IMR-90 (cell line): ENCODE measurements around the gene RNF144B. TPM values are rescaled to one million over a fixed set of nuclear protein-coding genes. Genes with fewer than 3 reads are reported as not detected.

Experiments
- ATAC-seq: fragments of 200-7000 bp; cut with Tn5 transposase; 2 replicates; pipeline ENCODE4 v1.9.1; 2020; ENCODE audit warnings: low read depth, mild to moderate bottlenecking, moderate library complexity
- BruUV-seq: library from RNA; stranded (reverse); fragments of 400-500 nt; replicated peaks from 2 replicates; lab custom pipeline; 2021; lab: Mats Ljungman, UMichigan
- CTCF ChIA-PET: fragments of 300-600 bp; formaldehyde crosslinking; extraction: SDS; loops from one replicate; lab custom pipeline; 2021; ENCODE audit warnings: antibody characterized with exemption; lab: Yijun Ruan, JAX
- POLR2A ChIA-PET: fragments of 300-600 bp; sonication (Branson Sonifier 250); formaldehyde crosslinking; loops from one replicate; lab custom pipeline; 2022; ENCODE audit warnings: antibody characterized with exemption; ENCODE audit not compliant: unreplicated experiment; lab: Charles Lee
- DNase-seq: peaks from one replicate; pipeline ENCODE4 v3.0.0; 2013
- H2AFZ ChIP-seq: replicated peaks from 2 replicates; pipeline ENCODE3; 2013; ENCODE audit warnings: low read length, mild to moderate bottlenecking; ENCODE audit not compliant: poor library complexity
- H2AK5ac ChIP-seq: 2 replicates; pipeline ENCODE4 v1.6.1; 2013; ENCODE audit warnings: low read depth, low read length, inconsistent platforms
- H2AK9ac ChIP-seq: replicated peaks from 2 replicates; pipeline ENCODE3; 2013; ENCODE audit warnings: mild to moderate bottlenecking, low read depth, low read length, moderate library complexity; ENCODE audit not compliant: poor library complexity
- H2BK120ac ChIP-seq: 2 replicates; pipeline ENCODE4 v1.6.1; 2013; ENCODE audit warnings: low read depth, low read length, inconsistent platforms
- H2BK15ac ChIP-seq: 3 replicates; pipeline ENCODE4 v1.6.1; 2013; ENCODE audit warnings: low read depth, low read length, inconsistent platforms
- H2BK20ac ChIP-seq: 2 replicates; pipeline ENCODE4 v1.6.1; 2013; ENCODE audit warnings: low read depth, mild to moderate bottlenecking, inconsistent platforms, low read length, moderate library complexity
- H2BK5ac ChIP-seq: 2 replicates; pipeline ENCODE4 v1.6.1; 2013; ENCODE audit warnings: mild to moderate bottlenecking, low read depth, low read length, inconsistent platforms; ENCODE audit not compliant: poor library complexity, severe bottlenecking
- H3K14ac ChIP-seq: replicated peaks from 2 replicates; pipeline ENCODE4 v1.6.1; 2013; ENCODE audit warnings: low read depth, low read length, inconsistent platforms
- H3K18ac ChIP-seq: 2 replicates; pipeline ENCODE4 v1.6.1; 2013; ENCODE audit warnings: low read depth, low read length, control low read depth
- H3K23ac ChIP-seq: 2 replicates; pipeline ENCODE4 v1.6.1; 2013; ENCODE audit warnings: low read depth, low read length, inconsistent platforms
- H3K27ac ChIP-seq: 2 replicates; pipeline ENCODE4 v1.5.1; 2013; ENCODE audit warnings: mild to moderate bottlenecking, control low read depth, low read length; ENCODE audit not compliant: insufficient read depth
- H3K27me3 ChIP-seq: 2 replicates; pipeline ENCODE4 v1.6.1; 2013; ENCODE audit warnings: low read length; ENCODE audit not compliant: control insufficient read depth, insufficient read depth
- H3K36me3 ChIP-seq: 2 replicates; pipeline ENCODE4 v1.6.1; 2013; ENCODE audit warnings: low read length, mixed read lengths; ENCODE audit not compliant: control insufficient read depth, insufficient read depth
- H3K4ac ChIP-seq: 2 replicates; pipeline ENCODE4 v1.6.1; 2013; ENCODE audit warnings: low read depth, low read length, inconsistent platforms
- H3K4me1 ChIP-seq: 2 replicates; pipeline ENCODE4 v1.6.1; 2013; ENCODE audit warnings: low read length, mixed read lengths; ENCODE audit not compliant: control insufficient read depth, insufficient read depth
- H3K4me2 ChIP-seq: 2 replicates; pipeline ENCODE4 v1.6.1; 2013; ENCODE audit warnings: low read depth, mild to moderate bottlenecking, control low read depth, low read length, moderate library complexity
- H3K4me3 ChIP-seq: 2 replicates; pipeline ENCODE4 v1.5.1; 2013; ENCODE audit warnings: low read depth, mild to moderate bottlenecking, control low read depth, low read length, moderate library complexity; ENCODE audit not compliant: insufficient read depth
- H3K56ac ChIP-seq: 2 replicates; pipeline ENCODE4 v1.6.1; 2013; ENCODE audit warnings: low read length, inconsistent platforms; ENCODE audit not compliant: insufficient read depth; ENCODE audit errors: extremely low read depth
- H3K79me1 ChIP-seq, 2 experiments: 2 replicates each; pipeline ENCODE4 v1.6.1; 2013; ENCODE audit warnings: low read length in 2 of 2, inconsistent platforms in 1 of 2, low read depth in 1 of 2
- H3K9ac ChIP-seq: 2 replicates; pipeline ENCODE4 v1.6.1; 2013; ENCODE audit warnings: low read depth, low read length, control low read depth
- H3K9me1 ChIP-seq: 2 replicates; pipeline ENCODE4 v1.6.1; 2013; ENCODE audit warnings: low read length, inconsistent platforms; ENCODE audit not compliant: insufficient read depth
- H3K9me3 ChIP-seq: 2 replicates; pipeline ENCODE4 v1.6.1; 2013; ENCODE audit warnings: low read length; ENCODE audit not compliant: control insufficient read depth, insufficient read depth
- H4K20me1 ChIP-seq: 2 replicates; pipeline ENCODE4 v1.6.1; 2013; ENCODE audit warnings: low read length, inconsistent platforms; ENCODE audit not compliant: insufficient read depth
- H4K5ac ChIP-seq: 2 replicates; pipeline ENCODE4 v1.6.1; 2013; ENCODE audit warnings: mild to moderate bottlenecking, low read depth, low read length, control low read depth
- H4K8ac ChIP-seq, 2 experiments: 2 replicates each; pipeline ENCODE4 v1.6.1; 2013; ENCODE audit warnings: low read depth in 2 of 2, low read length in 2 of 2, control low read depth in 1 of 2, inconsistent platforms in 1 of 2
- H4K91ac ChIP-seq: 2 replicates; pipeline ENCODE4 v1.6.1; 2013; ENCODE audit warnings: low read depth, low read length, inconsistent platforms; ENCODE audit not compliant: insufficient read depth
- CEBPB ChIP-seq: IDR thresholded peaks from 2 replicates; pipeline ENCODE4 v1.6.1; 2012; ENCODE audit warnings: low read depth, low read length, improper control_type of control experiment
- FOS ChIP-seq: fragments of 150-350 bp; IDR thresholded peaks from 2 replicates; pipeline ENCODE4 v1.6.1; 2016; ENCODE audit warnings: low read depth, low read length
- MXI1 ChIP-seq: IDR thresholded peaks from 2 replicates; pipeline ENCODE4 v1.6.1; 2012; ENCODE audit warnings: low read depth, mild to moderate bottlenecking, low read length, moderate library complexity, borderline replicate concordance
- RFX5 ChIP-seq: IDR thresholded peaks from 2 replicates; pipeline ENCODE4 v1.8.0; 2012; ENCODE audit warnings: low read depth, mild to moderate bottlenecking, low read length, moderate library complexity
- WGBS, 2 experiments: methylation state at CpG; one replicate each; pipeline versions ENCODE4 v1.1.5 to v1.1.7; 2013; ENCODE audit warnings: missing lambda C conversion rate in 2 of 2; ENCODE audit not compliant: insufficient read length in 1 of 2; ENCODE audit errors: extremely low coverage in 2 of 2; 5-methylcytosine and 5-hydroxymethylcytosine counted together
- dilution Hi-C: fragments of 300-500 bp; cut with HindIII; formaldehyde crosslinking; loops from one replicate; pipeline ENCODE4 v1.14.3; 2018; ENCODE audit warnings: low sequenced_read_pairs; ENCODE audit not compliant: unreplicated experiment
- in situ Hi-C: fragments of 300-500 bp; cut with MboI; formaldehyde crosslinking; loops from 3 replicates; pipeline ENCODE4 v1.14.3; 2019; ENCODE audit warnings: low sequenced_read_pairs, inconsistent platforms, mixed read lengths
- intact Hi-C: fragments of 100-400 bp; cut with micrococcal nuclease; formaldehyde crosslinking; loops from 2 replicates; pipeline ENCODE4 v1.10.0; 2022
- polyA plus RNA-seq, 3 experiments: library from polyadenylated mRNA; depleted of rRNA; stranded (reverse); fragments of >200 nt; gene quantifications; 2 replicates each; pipeline ENCODE4 v1.2.3, GENCODE V29; 2012; ENCODE audit warnings: low replicate concordance in 1 of 3
- total RNA-seq: library from RNA; depleted of rRNA; stranded (reverse); fragments of >200 nt; gene quantifications from 2 replicates; pipeline ENCODE4 v1.2.3, GENCODE V29; 2012
- TF ChIP-seq, protein P1 (sequence below): fragments of 150-350 bp; IDR thresholded peaks from 2 replicates; pipeline ENCODE4 v1.6.1; 2017; ENCODE audit warnings: mild to moderate bottlenecking, antibody characterized with exemption, low read length, low read depth

RNF144B gene
- total and polyA plus RNA-seq, 2 of the 4 experiments (the other 2 are of a cell fraction), result 0.44 to 2.7 TPM

DNA sequence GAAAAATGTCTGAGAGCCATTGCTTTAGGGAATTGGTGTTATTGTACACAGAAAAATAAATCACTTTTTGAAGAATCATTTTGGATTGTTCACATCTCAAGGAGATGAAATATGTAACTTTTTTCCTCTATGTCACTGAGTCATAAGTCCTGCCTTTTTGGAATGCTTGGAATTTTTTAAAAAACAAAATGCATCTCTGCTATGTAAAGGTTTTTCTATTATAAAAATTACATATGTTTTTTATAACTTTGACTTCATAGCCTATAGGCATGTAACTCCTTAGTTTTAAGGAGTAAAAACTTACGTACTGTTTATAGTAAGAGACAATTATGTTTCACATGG lies 8.7 kb downstream of the RNF144B start:
- H2BK120ac ChIP-seq, result no peak overlapping the region
- H3K4me1 ChIP-seq, result peaks cover 6% of the 10 kb centered on the region
- no peaks in the 10 kb centered on the region for H3K36me3 ChIP-seq
- no peak overlapping the region for H3K14ac ChIP-seq
- H2AK5ac ChIP-seq, result no peak overlapping the region
- H3K18ac ChIP-seq, result no peak overlapping the region
- peak overlapping the region; percentile 3; the same call in 1 of the 2 replicates for H3K4me2 ChIP-seq
- ATAC-seq (peak; percentile 60), DNase-seq (peak; percentile 23)
- H3K79me1 ChIP-seq, result no peaks in the 10 kb centered on the region
- H2BK5ac ChIP-seq, result peak overlapping the region; percentile 4
- BruUV-seq, result no TSS peak
- H3K27ac ChIP-seq, result no peak overlapping the region
- intact Hi-C loops, result no loop called here
- H2BK20ac ChIP-seq, result no peak overlapping the region
- POLR2A ChIA-PET, result no interaction called here
- H4K5ac ChIP-seq, result no peak overlapping the region
- no CpG with 5 or more reads among the region's 1 CpG for WGBS, 2 experiments
- H4K91ac ChIP-seq, result no peak overlapping the region
- no peaks in the 10 kb centered on the region for H4K20me1 ChIP-seq
- dilution Hi-C loops, result no loop called here
- no peaks in the 10 kb centered on the region; the same call in none of the 2 replicates for H3K9me1 ChIP-seq
- CTCF ChIA-PET, result no interaction called here
- no peak overlapping the region for H3K23ac ChIP-seq
- TF ChIP-seq RFX5 (no peak), FOS (no peak), MXI1 (no peak), CEBPB (no peak)
- TF ChIP-seq, protein P1, sequence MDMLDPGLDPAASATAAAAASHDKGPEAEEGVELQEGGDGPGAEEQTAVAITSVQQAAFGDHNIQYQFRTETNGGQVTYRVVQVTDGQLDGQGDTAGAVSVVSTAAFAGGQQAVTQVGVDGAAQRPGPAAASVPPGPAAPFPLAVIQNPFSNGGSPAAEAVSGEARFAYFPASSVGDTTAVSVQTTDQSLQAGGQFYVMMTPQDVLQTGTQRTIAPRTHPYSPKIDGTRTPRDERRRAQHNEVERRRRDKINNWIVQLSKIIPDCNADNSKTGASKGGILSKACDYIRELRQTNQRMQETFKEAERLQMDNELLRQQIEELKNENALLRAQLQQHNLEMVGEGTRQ, result no peak
- no peak overlapping the region for H3K4ac ChIP-seq
- no peak overlapping the region for H3K9ac ChIP-seq
- no peaks in the 10 kb centered on the region for H3K9me3 ChIP-seq
- no peak overlapping the region for H2BK15ac ChIP-seq
- no peak overlapping the region for H2AK9ac ChIP-seq
- in situ Hi-C loops, result no loop called here
- H2AFZ ChIP-seq, result no peak overlapping the region
- no peak overlapping the region for H3K4me3 ChIP-seq
- no peaks in the 10 kb centered on the region for H3K27me3 ChIP-seq
- H3K56ac ChIP-seq, result no peak overlapping the region
- H4K8ac ChIP-seq, result 0 out of 4 replicates have a peak overlapping the region, but pooled peaks of 1 of the 2 experiments have one; percentile 29
